GM23248 (cell line): ENCODE measurements around the gene TMEM253.

Experiments
- EZH2 ChIP-seq: fragments of 200-600 bp; sonication (generic); IDR thresholded peaks from 2 replicates; pipeline ENCODE4 v1.6.1; 2018; ENCODE audit warnings: antibody characterized with exemption, mild to moderate bottlenecking; ENCODE audit not compliant: insufficient read depth, poor library complexity, severe bottlenecking
- EZH2phosphoT487 ChIP-seq: fragments of 200-600 bp; sonication (generic); IDR thresholded peaks from 2 replicates; pipeline ENCODE4 v1.6.1; 2018; ENCODE audit warnings: antibody characterized with exemption, moderate library complexity, mild to moderate bottlenecking, low read depth; ENCODE audit not compliant: insufficient read depth

DNA sequence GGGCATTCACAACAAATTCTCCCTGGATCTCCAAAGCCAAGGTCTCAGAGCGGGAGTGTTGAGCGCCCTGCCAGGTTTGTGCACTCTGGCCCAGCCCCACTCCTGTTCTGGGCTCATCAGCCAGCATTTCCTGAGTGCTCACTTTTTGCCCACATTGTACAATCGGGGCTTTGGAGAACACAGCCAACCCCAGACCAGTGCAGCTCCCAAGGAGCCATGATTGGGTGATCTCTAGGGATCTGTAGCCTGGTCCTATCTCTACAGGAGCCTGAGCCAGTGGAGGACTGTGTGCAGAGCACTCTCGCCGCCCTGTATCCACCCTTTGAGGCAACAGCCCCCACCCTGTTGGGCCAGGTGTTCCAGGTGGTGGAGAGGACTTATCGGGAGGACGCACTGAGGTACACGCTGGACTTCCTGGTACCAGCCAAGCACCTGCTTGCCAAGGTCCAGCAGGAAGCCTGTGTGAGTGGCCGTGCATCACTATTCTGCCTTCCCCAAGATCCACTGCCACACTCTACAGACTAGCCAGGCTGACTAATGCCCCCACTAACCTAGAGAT, 28.0 kb upstream of the TMEM253 start:
- TF ChIP-seq EZH2 = no peak
- no peak for TF ChIP-seq EZH2phosphoT487
